Sigmoid colon (tissue), 3 donors: ENCODE results near the gene LCP1.

ENCODE experiments used
- POLR2A ChIP-seq, 2 donors: fragments of 450-650 bp; IDR thresholded peaks; one replicate each; pipeline ENCODE4 v1.6.1; 2016; ENCODE audit warnings: antibody characterized with exemption in 2 of 2, mild to moderate bottlenecking in 2 of 2, moderate library complexity in 2 of 2
- TF ChIP-seq, protein P1 (sequence below), 4 experiments: fragments of 450-650 bp in 3 of 4; fragments of 200-600 bp in 1 of 4; IDR thresholded peaks; one replicate each; pipeline ENCODE4 v1.5.1; 2016 to 2019; ENCODE audit warnings: antibody characterized with exemption in 4 of 4, mild to moderate bottlenecking in 3 of 4, moderate library complexity in 2 of 4

DNA sequence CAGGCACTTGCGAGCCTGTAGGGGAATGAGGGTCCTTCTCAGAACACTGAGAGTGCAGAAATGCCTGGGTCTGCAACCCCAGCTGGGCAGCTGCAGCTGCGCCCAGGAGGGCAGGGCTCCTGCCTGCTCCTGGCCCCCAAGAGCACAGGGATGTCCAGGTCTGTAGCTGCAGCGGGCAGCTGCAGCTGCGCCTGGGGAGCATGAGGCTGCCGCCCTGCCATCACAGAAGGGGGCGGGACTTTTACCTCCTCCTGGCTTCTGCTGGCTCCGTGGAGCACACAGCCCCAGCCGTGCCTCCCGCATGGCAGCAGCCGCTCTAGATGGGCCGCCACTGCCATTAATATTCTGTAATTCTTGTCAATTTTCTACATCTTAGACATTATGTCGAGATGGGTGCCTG, 95.0 kb downstream of the LCP1 start:
- TF ChIP-seq, protein P1, sequence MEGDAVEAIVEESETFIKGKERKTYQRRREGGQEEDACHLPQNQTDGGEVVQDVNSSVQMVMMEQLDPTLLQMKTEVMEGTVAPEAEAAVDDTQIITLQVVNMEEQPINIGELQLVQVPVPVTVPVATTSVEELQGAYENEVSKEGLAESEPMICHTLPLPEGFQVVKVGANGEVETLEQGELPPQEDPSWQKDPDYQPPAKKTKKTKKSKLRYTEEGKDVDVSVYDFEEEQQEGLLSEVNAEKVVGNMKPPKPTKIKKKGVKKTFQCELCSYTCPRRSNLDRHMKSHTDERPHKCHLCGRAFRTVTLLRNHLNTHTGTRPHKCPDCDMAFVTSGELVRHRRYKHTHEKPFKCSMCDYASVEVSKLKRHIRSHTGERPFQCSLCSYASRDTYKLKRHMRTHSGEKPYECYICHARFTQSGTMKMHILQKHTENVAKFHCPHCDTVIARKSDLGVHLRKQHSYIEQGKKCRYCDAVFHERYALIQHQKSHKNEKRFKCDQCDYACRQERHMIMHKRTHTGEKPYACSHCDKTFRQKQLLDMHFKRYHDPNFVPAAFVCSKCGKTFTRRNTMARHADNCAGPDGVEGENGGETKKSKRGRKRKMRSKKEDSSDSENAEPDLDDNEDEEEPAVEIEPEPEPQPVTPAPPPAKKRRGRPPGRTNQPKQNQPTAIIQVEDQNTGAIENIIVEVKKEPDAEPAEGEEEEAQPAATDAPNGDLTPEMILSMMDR (IDR thresholded peaks at IDR 0.05): no peak
- TF ChIP-seq POLR2A (IDR thresholded peaks at IDR 0.05): no peak
